NCI-H345 treated with DMSO at 0.1 percent for 48 hours (cell line): ENCODE results near the gene SH3BP4.

Experiments
- DNase-seq: peaks from one replicate; lab custom pipeline; 2025; ENCODE audit not compliant: unreplicated experiment; lab: John Stamatoyannopoulos, UW

SH3BP4 gene

GRCh38 chr2:234997389-234997788 is 45.6 kb downstream of the SH3BP4 start:
- no peak for DNase-seq

- no peak for DNase-seq
Measured at GRCh38 chr2:234998404-234999211, 46.8 kb downstream of the SH3BP4 start.

- no peak for DNase-seq
Measured at GRCh38 chr2:234999740-235000425, 48.1 kb downstream of the SH3BP4 start.

DNA sequence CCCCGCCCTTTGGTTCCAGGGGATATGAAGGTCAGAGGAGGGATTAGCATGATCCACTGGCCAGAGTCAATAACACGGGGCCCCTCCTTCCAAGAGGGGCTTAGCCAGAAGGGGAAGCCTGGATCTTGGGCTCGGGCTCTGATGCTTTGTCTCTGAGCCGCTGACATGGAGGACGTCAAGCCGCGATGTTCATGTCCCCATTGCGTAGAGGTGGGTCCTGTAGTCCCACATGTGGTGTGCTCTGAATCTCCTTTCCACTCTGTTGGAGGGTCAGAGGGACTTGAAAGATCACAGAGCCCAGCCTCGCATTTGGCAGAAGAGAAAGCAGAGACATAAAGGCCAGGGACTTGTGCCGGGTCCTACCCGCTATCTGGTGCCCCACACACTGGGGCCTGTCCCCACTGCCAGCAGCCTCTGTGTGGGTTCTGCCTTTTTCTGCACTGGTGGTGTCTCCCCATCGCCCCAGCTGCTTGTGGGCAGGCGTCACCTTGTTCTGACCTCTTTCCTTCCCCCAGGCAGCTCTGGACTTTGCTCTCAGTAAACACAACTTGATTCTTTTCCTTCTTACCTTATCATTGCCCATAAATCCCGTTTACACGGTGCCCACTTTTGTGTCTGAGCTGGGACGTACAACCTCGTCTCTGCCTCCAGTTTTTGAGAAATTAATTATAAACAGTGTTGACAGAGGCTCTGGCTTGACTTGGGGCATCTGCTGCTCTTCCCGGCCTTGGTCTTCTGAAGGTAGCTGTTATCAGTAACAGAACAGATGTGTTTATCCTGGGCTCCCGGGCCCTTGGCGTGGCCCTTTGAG is 48.8 kb downstream of the SH3BP4 start:
- DNase-seq: no peak

DNA sequence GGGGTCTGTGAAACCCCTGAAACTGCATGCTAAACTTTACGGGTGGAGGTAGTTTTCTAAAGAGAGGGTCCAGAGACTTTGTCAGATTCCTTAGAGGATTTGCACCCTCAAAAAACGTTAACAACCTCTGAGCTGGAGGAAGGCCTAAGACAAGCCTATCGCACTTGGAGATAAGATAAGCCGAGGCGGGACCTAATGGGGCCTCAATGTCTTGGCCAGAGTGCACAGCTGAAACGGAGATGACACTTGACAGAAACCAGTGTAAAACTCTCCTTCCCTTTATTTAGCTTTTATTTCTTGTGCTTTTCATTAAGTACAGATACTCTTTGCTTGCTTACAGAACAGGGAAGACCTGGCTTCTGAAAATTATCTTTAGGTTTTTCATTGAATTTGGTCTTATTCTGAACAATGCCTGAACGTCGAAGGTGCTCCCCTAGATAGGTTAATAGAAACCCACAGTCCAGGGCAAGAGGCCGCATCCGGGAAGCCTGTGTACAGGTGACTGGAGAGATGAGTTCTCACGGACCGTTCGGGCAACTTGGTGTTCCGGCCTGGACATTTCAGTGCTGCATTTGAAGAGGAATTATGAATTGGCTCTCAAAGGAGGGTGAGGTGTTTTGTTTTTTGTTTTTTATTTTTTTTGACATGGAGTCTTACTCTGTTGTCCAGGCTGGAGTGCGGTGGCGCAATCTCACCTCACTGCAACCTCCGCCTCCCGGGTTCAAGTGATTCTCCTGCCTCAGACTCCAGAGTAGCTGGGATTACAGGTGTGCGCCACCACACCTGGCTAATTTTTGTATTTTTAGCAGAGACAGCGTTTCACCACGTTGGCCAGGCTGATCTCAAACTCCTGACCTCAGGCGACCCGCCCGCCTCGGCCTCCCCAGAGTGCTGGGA is 49.7 kb downstream of the SH3BP4 start:
- no peak for DNase-seq

- no peak for DNase-seq
Measured at GRCh38 chr2:235002198-235003095, 50.6 kb downstream of the SH3BP4 start.

DNA sequence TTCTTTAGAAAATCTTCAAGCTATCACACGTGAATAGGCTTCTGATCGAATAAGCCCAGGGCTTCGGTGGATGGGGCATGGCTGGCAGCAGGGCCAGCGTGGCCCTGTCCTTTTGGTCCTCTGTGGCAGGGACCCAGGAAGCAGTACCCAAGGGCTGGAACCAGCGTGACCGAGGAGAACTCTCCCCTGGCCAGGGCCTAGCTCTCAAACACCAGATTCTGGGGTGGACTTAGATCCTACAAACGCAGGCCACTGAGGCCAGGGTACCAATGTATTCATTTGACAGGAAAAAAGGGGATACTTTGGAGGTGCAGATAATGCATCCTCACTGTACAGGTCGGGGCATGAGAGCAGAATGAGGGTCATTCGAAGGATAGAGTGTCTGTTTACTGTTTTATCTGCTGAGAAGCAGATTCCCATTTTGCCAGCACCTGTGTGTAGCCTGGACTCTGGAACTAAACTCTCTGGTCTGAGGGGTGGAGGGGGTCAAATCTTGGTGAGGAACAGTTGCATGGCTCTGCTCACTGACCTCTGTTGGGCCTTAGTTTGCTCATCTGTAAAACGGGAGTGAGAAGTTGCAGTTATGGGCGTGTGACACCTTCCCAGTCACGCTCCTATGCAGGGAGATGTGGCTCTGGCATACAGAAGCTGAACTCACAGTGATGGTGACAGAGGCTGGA is 51.4 kb downstream of the SH3BP4 start:
- no peak for DNase-seq

DNA sequence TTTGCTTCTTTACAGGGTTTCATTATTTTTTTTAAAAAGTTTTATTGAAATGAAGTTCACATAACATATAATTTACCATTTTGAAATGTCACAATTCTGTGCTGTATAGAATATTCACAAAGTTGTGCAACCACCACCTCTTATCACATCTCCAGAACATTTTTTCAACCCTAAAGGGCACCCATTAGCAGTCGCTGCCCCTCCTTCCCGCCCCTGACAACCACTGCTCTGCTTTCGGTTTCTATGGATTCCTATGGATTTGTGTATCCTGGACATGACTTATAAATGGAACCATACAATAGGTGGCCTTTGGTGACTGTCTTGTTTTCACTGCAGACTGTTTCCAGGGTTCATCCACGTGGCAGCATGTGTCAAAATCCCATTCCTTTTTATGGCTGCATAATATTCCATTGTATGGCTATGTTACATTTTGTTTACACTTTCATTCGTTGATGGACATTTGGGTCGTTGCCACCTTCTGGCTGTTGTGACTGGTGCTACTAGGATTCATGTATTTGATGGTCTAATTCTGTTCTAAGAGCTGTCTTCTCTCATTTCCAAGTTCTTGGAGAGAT is 52.6 kb downstream of the SH3BP4 start:
- no peak for DNase-seq

- peak; percentile 42 for DNase-seq
Measured at GRCh38 chr2:235005023-235005422, 53.2 kb downstream of the SH3BP4 start.

- peak; percentile 72 for DNase-seq
Measured at GRCh38 chr2:235005603-235006259, 53.9 kb downstream of the SH3BP4 start.

DNA sequence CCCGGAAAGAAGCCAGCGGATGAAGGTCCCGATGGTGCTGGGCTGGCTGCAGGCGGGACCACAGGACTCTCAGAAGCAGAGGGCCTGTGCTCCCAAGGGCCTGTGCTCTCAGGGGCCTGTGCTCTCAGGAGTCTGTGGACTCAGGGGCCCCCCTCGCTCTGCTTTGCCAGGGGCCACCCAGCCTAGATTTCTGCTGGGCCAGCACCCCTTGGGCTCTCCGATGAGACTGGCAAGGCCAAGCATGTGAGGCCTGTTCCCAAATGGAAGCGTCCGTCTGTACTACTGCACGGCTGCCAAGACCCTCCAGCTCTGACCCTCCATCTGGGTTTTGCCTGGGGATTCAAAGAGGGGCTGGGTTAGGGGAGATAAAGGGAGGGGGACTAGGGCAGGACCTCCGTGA is 54.6 kb downstream of the SH3BP4 start:
- no peak for DNase-seq

DNA sequence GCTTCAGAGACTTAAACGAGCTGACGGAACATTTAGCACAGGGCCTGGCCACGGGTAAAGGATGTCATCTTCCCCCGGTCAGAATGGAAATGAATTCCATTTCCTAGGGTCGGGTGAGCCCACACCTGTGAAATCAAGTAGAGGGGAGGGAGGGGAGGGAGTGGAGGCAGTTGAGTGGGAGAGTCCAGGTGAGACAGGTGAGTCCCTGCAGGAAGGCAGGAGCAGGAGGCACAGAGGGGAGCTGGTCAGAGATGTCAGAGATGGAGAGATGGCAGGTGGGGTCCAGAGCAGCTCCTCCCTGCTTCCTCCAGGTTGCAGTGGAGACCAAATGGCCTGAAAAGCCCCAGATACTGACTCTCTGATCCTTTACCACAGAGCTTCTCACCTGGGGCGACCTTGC is 55.2 kb downstream of the SH3BP4 start:
- no peak for DNase-seq

DNA sequence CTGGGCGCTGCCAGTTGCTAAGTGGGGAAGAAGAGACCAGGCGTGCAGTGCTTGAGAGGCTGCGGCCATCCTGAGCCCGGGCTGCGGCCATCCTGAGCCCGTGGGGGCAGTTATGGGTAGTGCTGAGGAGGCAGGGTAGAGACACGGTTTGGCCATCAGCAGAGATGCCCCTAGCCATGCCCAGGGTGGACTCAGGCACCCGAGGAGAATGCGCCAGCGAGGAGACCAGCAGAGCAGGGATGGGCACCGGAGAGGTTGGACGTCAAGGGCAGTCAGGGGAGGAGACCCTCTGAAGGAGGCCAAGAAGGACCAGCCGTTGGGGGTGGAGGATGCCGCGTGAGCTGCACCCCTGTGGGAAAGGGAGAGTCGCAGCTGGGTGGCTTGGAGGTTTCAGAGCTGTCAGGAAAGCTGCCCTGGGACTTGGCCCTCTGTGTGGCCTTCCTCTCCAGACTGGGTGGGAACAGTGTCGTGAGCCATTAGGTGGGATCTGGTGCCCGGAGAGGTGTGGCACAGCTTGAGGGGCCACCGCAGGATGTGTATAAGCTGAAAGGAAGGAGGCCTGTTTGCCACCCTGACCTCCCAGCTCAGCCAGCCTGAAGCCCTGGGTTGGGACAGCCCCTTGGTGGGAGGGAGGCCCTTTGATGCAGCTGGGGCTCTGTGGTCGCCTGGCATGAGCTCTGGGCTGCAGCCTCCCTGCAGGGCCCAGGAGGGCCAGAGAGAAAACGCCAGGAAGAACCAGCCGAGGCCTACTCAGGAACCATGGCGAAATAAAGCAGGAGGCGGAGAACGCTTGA is 56.0 kb downstream of the SH3BP4 start:
- no peak for DNase-seq

- DNase-seq: peak; percentile 59
Measured at GRCh38 chr2:235008584-235009044, 56.8 kb downstream of the SH3BP4 start.

DNA sequence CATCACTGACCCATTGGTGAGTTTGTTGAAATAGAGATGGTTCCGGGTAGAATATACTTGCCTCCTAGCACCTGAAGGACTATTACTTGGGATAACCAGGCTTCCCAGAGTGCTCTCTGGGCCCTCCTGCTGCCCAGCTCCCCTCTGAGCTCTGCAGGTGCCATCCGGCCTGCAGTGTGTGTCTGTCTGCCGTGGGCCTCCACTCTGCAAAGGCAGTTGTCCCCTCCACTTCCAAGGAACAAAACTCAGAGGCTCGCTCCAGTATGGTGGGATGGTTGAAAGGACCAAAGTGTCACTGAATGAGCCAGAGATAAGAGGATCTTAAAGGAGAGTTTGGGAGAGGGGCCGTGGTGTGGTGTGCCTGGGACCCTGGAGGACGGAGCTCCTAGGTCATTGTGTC is 57.3 kb downstream of the SH3BP4 start:
- no peak for DNase-seq

DNA sequence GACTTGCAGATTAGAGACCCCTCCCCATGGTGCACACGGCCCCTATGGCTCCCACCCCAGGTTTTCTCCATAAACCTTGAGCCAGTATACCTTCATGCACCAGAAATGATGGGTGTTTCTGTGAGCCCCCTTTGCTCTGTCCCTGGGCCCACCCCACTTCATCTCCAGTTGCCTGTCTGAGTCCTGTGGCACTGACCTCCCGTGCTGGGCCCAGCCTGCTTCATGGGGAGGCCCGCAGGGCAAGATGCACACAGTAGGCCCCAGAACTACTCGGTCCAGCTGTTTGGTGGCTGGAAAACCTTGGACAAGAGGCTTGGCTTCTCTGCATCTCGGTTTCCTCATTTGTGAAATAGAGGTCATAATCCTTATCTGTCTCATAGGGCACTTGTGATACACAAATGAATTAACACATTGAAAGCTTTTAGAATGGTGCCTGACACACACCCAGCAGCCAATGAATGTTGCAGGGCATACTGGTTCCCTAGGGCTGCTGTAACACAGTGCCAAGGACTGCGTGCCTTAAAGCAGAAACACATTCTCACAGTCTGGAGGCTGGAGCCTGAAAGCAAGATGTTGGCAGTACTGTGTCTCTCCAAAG is 58.4 kb downstream of the SH3BP4 start:
- no peak for DNase-seq

GRCh38 chr2:235011607-235011928 is 59.8 kb downstream of the SH3BP4 start:
- DNase-seq: no peak
